Measurements from ENCODE around the gene BUD23. TPM values are rescaled to one million over a fixed set of nuclear protein-coding genes. Genes with fewer than 3 reads are reported as not detected.

BUD23 gene
- total RNA-seq, 1 experiment from 2014 or later = 168 TPM

DNA sequence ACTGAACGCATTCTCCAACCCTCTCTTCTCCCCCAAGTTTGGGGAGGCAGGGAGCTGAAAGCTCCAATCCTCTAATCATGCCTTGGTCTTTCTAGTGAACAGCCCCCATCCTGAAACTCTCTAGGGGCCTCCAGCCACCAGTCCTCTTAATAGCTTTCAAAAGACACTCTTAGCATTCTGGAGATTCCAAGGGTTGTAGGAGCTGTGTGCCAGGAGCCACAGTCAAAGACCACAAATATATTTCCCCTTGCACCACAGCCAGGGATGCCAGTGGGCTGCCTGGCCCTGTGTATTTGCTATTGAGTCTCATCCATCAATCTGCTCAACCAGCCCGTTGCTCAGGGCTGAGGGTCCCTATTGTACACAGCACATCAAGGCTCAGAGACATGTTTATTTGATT is 40.6 kb upstream of the BUD23 start:
- H3K27me3 ChIP-seq (ENCODE audit: insufficient read depth, low read length) = no peaks in the 10 kb centered on the region
- no peaks in the 10 kb centered on the region for H3K9me2 ChIP-seq (ENCODE audit: insufficient read depth)
- H4K20me1 ChIP-seq (ENCODE audit: insufficient read depth) = no peaks in the 10 kb centered on the region
- ATAC-seq = no peak
- POLR2A ChIA-PET = interaction anchor here (1.6 kb wide), 1 partner anchor 18 kb away, joined by 4 read pairs; the partner anchor contains the start of gene MLXIPL
- RAD21 ChIA-PET (ENCODE audit: low non-redundant PET in 1 of 2, low total read pairs in 2 of 2, uncharacterized antibody in 2 of 2, unreplicated experiment in 2 of 2) = no interaction called here
- H3K27ac ChIP-seq (ENCODE audit: low read depth, low read length) = no peak overlapping the region
- H3K9ac ChIP-seq (ENCODE audit: low read length) = no peak overlapping the region
- DNase-seq (ENCODE audit: low read depth, low spot score) = no peak
- no peaks in the 10 kb centered on the region for H3K9me3 ChIP-seq (ENCODE audit: control insufficient read depth in 1 of 2, insufficient read depth in 1 of 2, low read depth in 1 of 2, low read length in 2 of 2)
- intact Hi-C loops (cut with micrococcal nuclease) = no loop called here
- no peak overlapping the region for H2AFZ ChIP-seq (ENCODE audit: low read depth, low read length, poor library complexity, severe bottlenecking)
- H3K4me1 ChIP-seq (ENCODE audit: control insufficient read depth in 1 of 2, insufficient read depth in 2 of 2, low read length in 2 of 2) = peaks cover 5 to 22% of the 10 kb centered on the region in 2 experiments; a peak in 3 of 4 replicates
- no peaks in the 10 kb centered on the region for H3K36me3 ChIP-seq (ENCODE audit: control insufficient read depth in 1 of 2, insufficient read depth in 2 of 2, low read length in 2 of 2)
- TF ChIP-seq ELF1 (IDR thresholded peaks at IDR 0.05; ENCODE audit: borderline replicate concordance, low read depth) = no peak
- TF ChIP-seq EZH2 (IDR thresholded peaks at IDR 0.05) = no peak
- TF ChIP-seq YY1 (IDR thresholded peaks at IDR 0.05; ENCODE audit: extremely low read depth, insufficient replicate concordance, low read depth, low read length) = no peak
- BruUV-seq (replicated peaks) = no TSS peak
- H3K4me2 ChIP-seq (ENCODE audit: low read length) = no peak overlapping the region
- no peak overlapping the region for H3K4me3 ChIP-seq (replicated peaks in 1 of 2; ENCODE audit: low read depth in 1 of 2, low read length in 2 of 2)
- CTCF ChIA-PET = no interaction called here
- no peaks in the 10 kb centered on the region for H3K79me2 ChIP-seq (ENCODE audit: insufficient read depth, low read length)

DNA sequence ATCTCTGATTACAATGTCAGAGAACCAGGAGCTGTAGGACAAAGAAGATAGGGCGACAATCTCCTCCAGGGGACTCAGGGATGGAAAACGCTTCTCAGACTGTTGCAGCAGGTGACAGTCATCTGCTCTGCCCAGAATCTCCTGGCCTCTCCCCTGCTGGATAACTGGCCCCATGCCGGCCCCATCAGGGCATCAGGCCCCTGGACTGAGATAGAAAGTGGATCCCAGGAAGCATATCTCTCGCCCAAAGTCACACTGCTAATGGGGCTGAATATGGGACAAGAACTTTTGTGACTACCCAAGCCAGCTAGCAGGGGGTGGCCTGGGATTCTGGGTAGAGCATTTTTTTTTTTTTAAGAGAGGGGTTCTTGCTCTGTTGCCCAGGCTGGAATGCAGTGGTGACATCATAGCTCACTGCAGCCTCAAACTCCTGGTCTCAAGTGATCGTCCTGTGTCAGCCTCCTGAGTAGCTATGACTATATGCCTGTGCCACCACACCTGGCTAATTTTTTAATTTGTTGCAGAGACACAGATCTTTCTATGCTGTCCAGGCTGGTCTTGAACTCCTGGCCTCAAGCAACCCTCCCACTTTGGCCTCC is 38.6 kb upstream of the BUD23 start:
- no TSS peak for BruUV-seq (replicated peaks)
- H3K36me3 ChIP-seq (ENCODE audit: control insufficient read depth in 1 of 2, insufficient read depth in 2 of 2, low read length in 2 of 2) = no peaks in the 10 kb centered on the region
- no peak overlapping the region for H3K4me3 ChIP-seq (replicated peaks in 1 of 2; ENCODE audit: low read depth in 1 of 2, low read length in 2 of 2)
- ChIA-PET POLR2A (interaction anchor here (0.6 to 2.7 kb wide), 2 partner anchors 8 to 13 kb away, joined by 4 to 8 read pairs; no protein-coding TSS in a partner anchor), CTCF (no interaction called here), RAD21 (ENCODE audit: low non-redundant PET in 1 of 2, low total read pairs in 2 of 2, uncharacterized antibody in 2 of 2, unreplicated experiment in 2 of 2) (no interaction called here)
- intact Hi-C loops (cut with micrococcal nuclease) = no loop called here
- H3K9me3 ChIP-seq (ENCODE audit: control insufficient read depth in 1 of 2, insufficient read depth in 1 of 2, low read depth in 1 of 2, low read length in 2 of 2) = no peaks in the 10 kb centered on the region
- no peak overlapping the region for H3K4me2 ChIP-seq (ENCODE audit: low read length)
- ATAC-seq (no peak), DNase-seq (ENCODE audit: low read depth, low spot score) (no peak)
- TF ChIP-seq ELF1 (IDR thresholded peaks at IDR 0.05; ENCODE audit: borderline replicate concordance, low read depth) = no peak
- TF ChIP-seq EZH2 (IDR thresholded peaks at IDR 0.05) = no peak
- no peak for TF ChIP-seq SIN3A (IDR thresholded peaks at IDR 0.05; ENCODE audit: low read depth)
- TF ChIP-seq POLR2A (IDR thresholded peaks at IDR 0.05; ENCODE audit: borderline replicate concordance, extremely low read depth, insufficient read depth, insufficient read length) = no peak
- TF ChIP-seq ZBTB33 (IDR thresholded peaks at IDR 0.05; ENCODE audit: extremely low read depth, insufficient replicate concordance, low read length) = no peak
- no peak for TF ChIP-seq TCF7L2 (IDR thresholded peaks at IDR 0.05; ENCODE audit: borderline replicate concordance, extremely low read depth, insufficient read depth, insufficient read length)
- no peak for TF ChIP-seq POLR2AphosphoS5 (IDR thresholded peaks at IDR 0.05; ENCODE audit: low read depth, low read length)
- TF ChIP-seq CBX3 (IDR thresholded peaks at IDR 0.05; ENCODE audit: low read depth) = no peak
- TF ChIP-seq, protein P1, sequence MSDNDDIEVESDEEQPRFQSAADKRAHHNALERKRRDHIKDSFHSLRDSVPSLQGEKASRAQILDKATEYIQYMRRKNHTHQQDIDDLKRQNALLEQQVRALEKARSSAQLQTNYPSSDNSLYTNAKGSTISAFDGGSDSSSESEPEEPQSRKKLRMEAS (IDR thresholded peaks at IDR 0.05) = no peak
- no peak for TF ChIP-seq JUND (IDR thresholded peaks at IDR 0.05)
- no peaks in the 10 kb centered on the region for H4K20me1 ChIP-seq (ENCODE audit: insufficient read depth)
- no peak overlapping the region for H3K27ac ChIP-seq (ENCODE audit: low read depth, low read length)
- H3K27me3 ChIP-seq (ENCODE audit: insufficient read depth, low read length) = no peaks in the 10 kb centered on the region
- H2AFZ ChIP-seq (ENCODE audit: low read depth, low read length, poor library complexity, severe bottlenecking) = no peak overlapping the region
- no peaks in the 10 kb centered on the region for H3K79me2 ChIP-seq (ENCODE audit: insufficient read depth, low read length)
- H3K9ac ChIP-seq (ENCODE audit: low read length) = no peak overlapping the region
- H3K4me1 ChIP-seq (ENCODE audit: control insufficient read depth in 1 of 2, insufficient read depth in 2 of 2, low read length in 2 of 2) = peaks cover 13 to 34% of the 10 kb centered on the region in 2 experiments
- H3K9me2 ChIP-seq (ENCODE audit: insufficient read depth) = no peaks in the 10 kb centered on the region
